ENCODE results near the gene MAML3. TPM values are rescaled to one million over a fixed set of nuclear protein-coding genes. Genes with fewer than 3 reads are reported as not detected.
A peak's percentile ranks its signal among the peaks of the same experiment; 100 is the strongest.

The MAML3 gene
- total and polyA plus RNA-seq, 2 experiments from 2014 or later: 4.1 to 11.2 TPM

GRCh38 chr4:139857977-139858376 lies 296.0 kb downstream of the MAML3 start:
- Histone ChIP-seq H3K9me2 (replicated peaks; ENCODE audit: insufficient read depth) (no peaks in the 10 kb centered on the region), H3K27ac (no peak overlapping the region), H3K36me3 (replicated peaks; ENCODE audit: insufficient read depth, low read depth) (no peaks in the 10 kb centered on the region), H3K79me2 (peaks cover 5% of the 10 kb centered on the region), H3K9me3 (ENCODE audit: low read depth) (no peaks in the 10 kb centered on the region), H4K20me1 (ENCODE audit: insufficient read depth, poor library complexity, severe bottlenecking) (no peaks in the 10 kb centered on the region), H3K4me1 (ENCODE audit: insufficient read depth) (peaks cover 11% of the 10 kb centered on the region), H3K27me3 (no peaks in the 10 kb centered on the region), H3K4me2 (no peak overlapping the region), H2AFZ (no peak overlapping the region), H3K4me3 (no peak overlapping the region)
- DNase-seq (ENCODE audit: low spot score): no peak
- WGBS (ENCODE audit: low lambda C conversion rate, missing lambda C conversion rate): 53% methylated on average over 2 of the region's 2 CpGs
- TF ChIP-seq CTCF (IDR thresholded peaks at IDR 0.05; ENCODE audit: poor library complexity): no peak

GRCh38 chr4:139857021-139857420 lies 297.0 kb downstream of the MAML3 start:
- no peaks in the 10 kb centered on the region for H3K9me3 ChIP-seq (ENCODE audit: low read depth)
- H3K79me2 ChIP-seq: peaks cover 5% of the 10 kb centered on the region
- no peak overlapping the region for H2AFZ ChIP-seq
- no peaks in the 10 kb centered on the region for H3K27me3 ChIP-seq
- peaks cover 11% of the 10 kb centered on the region for H3K4me1 ChIP-seq (ENCODE audit: insufficient read depth)
- H3K27ac ChIP-seq: no peak overlapping the region
- no peak overlapping the region for H3K4me3 ChIP-seq
- peak overlapping the region; percentile 1 for H3K4me2 ChIP-seq
- WGBS (ENCODE audit: low lambda C conversion rate, missing lambda C conversion rate): 12% methylated on average over 4 of the region's 4 CpGs
- H4K20me1 ChIP-seq (ENCODE audit: insufficient read depth, poor library complexity, severe bottlenecking): no peaks in the 10 kb centered on the region
- H3K36me3 ChIP-seq (replicated peaks; ENCODE audit: insufficient read depth, low read depth): no peaks in the 10 kb centered on the region
- no peaks in the 10 kb centered on the region for H3K9me2 ChIP-seq (replicated peaks; ENCODE audit: insufficient read depth)
- TF ChIP-seq EZH2phosphoT487 (IDR thresholded peaks at IDR 0.05; ENCODE audit: low read depth, severe bottlenecking, unreplicated experiment) (peak; percentile 76), CTCF (IDR thresholded peaks at IDR 0.05; ENCODE audit: poor library complexity) (no peak)
- DNase-seq (ENCODE audit: low spot score): peak; percentile 26

GRCh38 chr4:139854668-139855403 lies 299.1 kb downstream of the MAML3 start:
- TF ChIP-seq CTCF (IDR thresholded peaks at IDR 0.05; ENCODE audit: poor library complexity): no peak
- no peak for TF ChIP-seq EZH2 (IDR thresholded peaks at IDR 0.05; ENCODE audit: borderline replicate concordance)
- Histone ChIP-seq H3K27ac (no peak overlapping the region), H3K4me1 (ENCODE audit: insufficient read depth) (peaks cover 16% of the 10 kb centered on the region)

GRCh38 chr4:139853309-139853708 lies 300.7 kb downstream of the MAML3 start:
- TF ChIP-seq EZH2 (IDR thresholded peaks at IDR 0.05; ENCODE audit: borderline replicate concordance) (no peak), CTCF (IDR thresholded peaks at IDR 0.05; ENCODE audit: poor library complexity) (no peak), EZH2phosphoT487 (IDR thresholded peaks at IDR 0.05; ENCODE audit: low read depth, severe bottlenecking, unreplicated experiment) (no peak)
- Histone ChIP-seq H4K20me1 (ENCODE audit: insufficient read depth, poor library complexity, severe bottlenecking) (no peaks in the 10 kb centered on the region), H3K27me3 (no peaks in the 10 kb centered on the region), H3K4me2 (no peak overlapping the region), H3K27ac (no peak overlapping the region), H3K9me3 (ENCODE audit: low read depth) (no peaks in the 10 kb centered on the region), H3K9me2 (replicated peaks; ENCODE audit: insufficient read depth) (no peaks in the 10 kb centered on the region), H3K4me1 (ENCODE audit: insufficient read depth) (peaks cover 21% of the 10 kb centered on the region), H3K4me3 (no peak overlapping the region), H3K79me2 (peaks cover 5% of the 10 kb centered on the region), H3K36me3 (replicated peaks; ENCODE audit: insufficient read depth, low read depth) (no peaks in the 10 kb centered on the region), H2AFZ (no peak overlapping the region)
- DNase-seq (ENCODE audit: low spot score): no peak

More at GRCh38 chr4:139854668-139855403, 299.1 kb downstream of the MAML3 start:
- H3K79me2 ChIP-seq: peaks cover 5% of the 10 kb centered on the region
- no peaks in the 10 kb centered on the region for H3K27me3 ChIP-seq
- no peak overlapping the region for H2AFZ ChIP-seq
- no peak overlapping the region for H3K4me3 ChIP-seq
- no peaks in the 10 kb centered on the region for H3K36me3 ChIP-seq (replicated peaks; ENCODE audit: insufficient read depth, low read depth)
- no peaks in the 10 kb centered on the region for H3K9me2 ChIP-seq (replicated peaks; ENCODE audit: insufficient read depth)
- no peaks in the 10 kb centered on the region for H3K9me3 ChIP-seq (ENCODE audit: low read depth)
- WGBS (ENCODE audit: low lambda C conversion rate, missing lambda C conversion rate): 86% methylated on average over 7 of the region's 7 CpGs
- no peaks in the 10 kb centered on the region for H4K20me1 ChIP-seq (ENCODE audit: insufficient read depth, poor library complexity, severe bottlenecking)
- H3K4me2 ChIP-seq: no peak overlapping the region
- DNase-seq (ENCODE audit: low spot score): no peak

Measured in hepatocyte (in vitro differentiated cells).